Measurements from ENCODE around the gene SMIM30.
A peak's percentile ranks its signal among the peaks of the same experiment; 100 is the strongest.

The SMIM30 gene

GRCh38 chr7:113099284-113099919, 19.0 kb downstream of the SMIM30 start:
- no peak for DNase-seq

GRCh38 chr7:113094517-113095249, 23.7 kb downstream of the SMIM30 start:
- DNase-seq = no peak

GRCh38 chr7:113093561-113093960, 24.8 kb downstream of the SMIM30 start:
- no peak for DNase-seq

- DNase-seq = no peak
These were observed 25.6 kb downstream of the SMIM30 start for GRCh38 chr7:113092762-113093161.

- no peak for DNase-seq
These were observed 31.0 kb downstream of the SMIM30 start for GRCh38 chr7:113087071-113087998.

- DNase-seq = peak; percentile 4
These were observed 31.9 kb downstream of the SMIM30 start, which contains the start of gene GPR85 for GRCh38 chr7:113086431-113086888. Gene GPR85, minus strand, starts transcription at chr7:113086827. Its CDS starts 2,106 bp downstream, at chr7:113084721.

GRCh38 chr7:113085781-113086390, 32.5 kb downstream of the SMIM30 start:
- no peak for DNase-seq

GRCh38 chr7:113084496-113085172, 33.7 kb downstream of the SMIM30 start:
- no peak for DNase-seq

GRCh38 chr7:113083816-113084495, 34.4 kb downstream of the SMIM30 start:
- no peak for DNase-seq

- no peak for DNase-seq
These were observed 35.1 kb downstream of the SMIM30 start for GRCh38 chr7:113083132-113083815.

GRCh38 chr7:113078331-113078730, 40.0 kb downstream of the SMIM30 start:
- no peak for DNase-seq

GRCh38 chr7:113076703-113077102, 41.7 kb downstream of the SMIM30 start:
- DNase-seq = no peak

GRCh38 chr7:113071465-113071864, 46.9 kb downstream of the SMIM30 start:
- no peak for DNase-seq
